Astrocyte (in vitro differentiated cells and primary cell): ENCODE measurements around the gene LIPE. TPM values are rescaled to one million over a fixed set of nuclear protein-coding genes. Genes with fewer than 3 reads are reported as not detected.

Experiments
- DNase-seq: peaks from one replicate; pipeline ENCODE4 v3.0.0-alpha.2; 2010; ENCODE audit warnings: low read depth
- FAIRE-seq: peaks from 2 replicates; lab custom pipeline; 2011; peaks lifted over from hg19 to GRCh38; lab: Jason Lieb, UNC
- H2AFZ ChIP-seq: 2 replicates; pipeline ENCODE4 v1.6.0; 2012; ENCODE audit warnings: low read depth, low read length, inconsistent platforms
- H3K27ac ChIP-seq: 2 replicates; pipeline ENCODE4 v1.5.1; 2011; ENCODE audit warnings: low read depth, low read length, inconsistent platforms
- H3K27me3 ChIP-seq: 2 replicates; pipeline ENCODE4 v1.6.0; 2011; ENCODE audit warnings: low read length, inconsistent platforms; ENCODE audit not compliant: insufficient read depth
- H3K36me3 ChIP-seq: 2 replicates; pipeline ENCODE4 v1.5.1; 2011; ENCODE audit warnings: low read length, inconsistent platforms; ENCODE audit not compliant: insufficient read depth
- H3K4me1 ChIP-seq: 2 replicates; pipeline ENCODE4 v1.5.1; 2011; ENCODE audit warnings: low read length, inconsistent platforms; ENCODE audit not compliant: insufficient read depth
- H3K4me2 ChIP-seq: 2 replicates; pipeline ENCODE4 v1.6.0; 2012; ENCODE audit warnings: low read length, inconsistent platforms
- H3K4me3 ChIP-seq: 2 replicates; pipeline ENCODE4 v1.5.1; 2011; ENCODE audit warnings: low read depth, mild to moderate bottlenecking, low read length, inconsistent platforms; ENCODE audit not compliant: insufficient read depth
- H3K79me2 ChIP-seq: 2 replicates; pipeline ENCODE4 v1.6.0; 2012; ENCODE audit warnings: mild to moderate bottlenecking, low read length, inconsistent platforms; ENCODE audit not compliant: insufficient read depth
- H3K9ac ChIP-seq: 2 replicates; pipeline ENCODE4 v1.6.0; 2012; ENCODE audit warnings: mild to moderate bottlenecking, low read length, inconsistent platforms
- H3K9me3 ChIP-seq: 2 replicates; pipeline ENCODE4 v1.5.1; 2012; ENCODE audit warnings: low read depth, mild to moderate bottlenecking, low read length, inconsistent platforms; ENCODE audit not compliant: insufficient read depth
- H4K20me1 ChIP-seq: 2 replicates; pipeline ENCODE4 v1.6.0; 2012; ENCODE audit warnings: low read length, inconsistent platforms; ENCODE audit not compliant: insufficient read depth
- H3K27ac Mint-ChIP-seq: one replicate; pipeline ENCODE4 v1.8.0; 2021; ENCODE audit warnings: mild to moderate bottlenecking, mixed read lengths; ENCODE audit not compliant: unreplicated experiment
- H3K27me3 Mint-ChIP-seq: one replicate; pipeline ENCODE4 v1.8.0; 2021; ENCODE audit warnings: low read depth, mixed read lengths; ENCODE audit not compliant: unreplicated experiment
- H3K36me3 Mint-ChIP-seq: one replicate; pipeline ENCODE4 v1.8.0; 2021; ENCODE audit warnings: low read depth, mixed read lengths; ENCODE audit not compliant: unreplicated experiment
- H3K4me1 Mint-ChIP-seq: one replicate; pipeline ENCODE4 v1.8.0; 2021; ENCODE audit warnings: low read depth, mixed read lengths; ENCODE audit not compliant: unreplicated experiment
- H3K4me3 Mint-ChIP-seq: one replicate; pipeline ENCODE4 v1.8.0; 2021; ENCODE audit warnings: mild to moderate bottlenecking, moderate library complexity, mixed read lengths; ENCODE audit not compliant: unreplicated experiment
- H3K9me3 Mint-ChIP-seq: one replicate; pipeline ENCODE4 v1.8.0; 2021; ENCODE audit warnings: mild to moderate bottlenecking, mixed read lengths; ENCODE audit not compliant: unreplicated experiment
- EZH2 ChIP-seq: IDR thresholded peaks from 2 replicates; pipeline ENCODE4 v1.6.1; 2012; ENCODE audit warnings: mild to moderate bottlenecking, low read length, inconsistent platforms; ENCODE audit not compliant: insufficient read depth
- total RNA-seq: library from RNA; stranded (reverse); gene quantifications from 2 replicates; pipeline ENCODE4 v1.2.1, GENCODE V29; 2021
- TF ChIP-seq, protein P1 (sequence below): IDR thresholded peaks from 2 replicates; pipeline ENCODE4 v1.5.1; 2011; ENCODE audit warnings: low read depth, mild to moderate bottlenecking, inconsistent platforms, low read length, moderate library complexity; ENCODE audit not compliant: insufficient read depth

LIPE gene
- total RNA-seq, 1 donor from 2014 or later, result 2.0 TPM

DNA sequence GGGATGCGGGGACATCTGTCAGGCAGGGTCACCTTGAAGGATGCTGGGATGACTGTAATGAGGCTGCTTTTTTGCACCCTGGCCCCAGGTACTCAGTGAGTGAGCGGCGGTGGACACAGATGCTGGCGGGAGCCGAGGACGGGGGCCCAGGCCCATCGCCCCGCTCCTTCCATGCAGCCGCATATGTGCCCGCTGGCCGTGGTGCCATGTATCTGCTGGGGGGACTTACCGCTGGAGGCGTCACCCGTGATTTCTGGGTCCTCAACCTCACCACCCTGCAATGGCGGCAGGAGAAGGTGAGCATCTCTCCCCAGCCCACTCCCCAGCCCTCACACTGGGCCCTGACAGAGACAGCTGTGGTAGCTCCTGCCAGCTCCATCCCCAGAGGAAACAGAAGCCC, 70.5 kb downstream of the LIPE start:
- H3K4me3 ChIP-seq, result no peak overlapping the region
- no peak for TF ChIP-seq EZH2
- TF ChIP-seq, protein P1, sequence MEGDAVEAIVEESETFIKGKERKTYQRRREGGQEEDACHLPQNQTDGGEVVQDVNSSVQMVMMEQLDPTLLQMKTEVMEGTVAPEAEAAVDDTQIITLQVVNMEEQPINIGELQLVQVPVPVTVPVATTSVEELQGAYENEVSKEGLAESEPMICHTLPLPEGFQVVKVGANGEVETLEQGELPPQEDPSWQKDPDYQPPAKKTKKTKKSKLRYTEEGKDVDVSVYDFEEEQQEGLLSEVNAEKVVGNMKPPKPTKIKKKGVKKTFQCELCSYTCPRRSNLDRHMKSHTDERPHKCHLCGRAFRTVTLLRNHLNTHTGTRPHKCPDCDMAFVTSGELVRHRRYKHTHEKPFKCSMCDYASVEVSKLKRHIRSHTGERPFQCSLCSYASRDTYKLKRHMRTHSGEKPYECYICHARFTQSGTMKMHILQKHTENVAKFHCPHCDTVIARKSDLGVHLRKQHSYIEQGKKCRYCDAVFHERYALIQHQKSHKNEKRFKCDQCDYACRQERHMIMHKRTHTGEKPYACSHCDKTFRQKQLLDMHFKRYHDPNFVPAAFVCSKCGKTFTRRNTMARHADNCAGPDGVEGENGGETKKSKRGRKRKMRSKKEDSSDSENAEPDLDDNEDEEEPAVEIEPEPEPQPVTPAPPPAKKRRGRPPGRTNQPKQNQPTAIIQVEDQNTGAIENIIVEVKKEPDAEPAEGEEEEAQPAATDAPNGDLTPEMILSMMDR, result no peak
- no peak overlapping the region for H3K4me3 Mint-ChIP-seq
- no peaks in the 10 kb centered on the region for H3K4me1 ChIP-seq
- no peak for FAIRE-seq
- H3K27ac Mint-ChIP-seq, result no peak overlapping the region
- no peaks in the 10 kb centered on the region for H3K9me3 Mint-ChIP-seq
- H2AFZ ChIP-seq, result no peak overlapping the region
- peaks cover 3% of the 10 kb centered on the region for H3K4me1 Mint-ChIP-seq
- peaks cover 6% of the 10 kb centered on the region for H4K20me1 ChIP-seq
- H3K9ac ChIP-seq, result no peak overlapping the region
- no peaks in the 10 kb centered on the region for H3K36me3 ChIP-seq
- H3K27me3 ChIP-seq, result no peaks in the 10 kb centered on the region
- H3K79me2 ChIP-seq, result no peaks in the 10 kb centered on the region
- no peaks in the 10 kb centered on the region for H3K9me3 ChIP-seq
- no peak for DNase-seq
- H3K27me3 Mint-ChIP-seq, result no peaks in the 10 kb centered on the region
- H3K36me3 Mint-ChIP-seq, result peaks cover 19% of the 10 kb centered on the region
- H3K27ac ChIP-seq, result no peak overlapping the region
- no peak overlapping the region for H3K4me2 ChIP-seq

DNA sequence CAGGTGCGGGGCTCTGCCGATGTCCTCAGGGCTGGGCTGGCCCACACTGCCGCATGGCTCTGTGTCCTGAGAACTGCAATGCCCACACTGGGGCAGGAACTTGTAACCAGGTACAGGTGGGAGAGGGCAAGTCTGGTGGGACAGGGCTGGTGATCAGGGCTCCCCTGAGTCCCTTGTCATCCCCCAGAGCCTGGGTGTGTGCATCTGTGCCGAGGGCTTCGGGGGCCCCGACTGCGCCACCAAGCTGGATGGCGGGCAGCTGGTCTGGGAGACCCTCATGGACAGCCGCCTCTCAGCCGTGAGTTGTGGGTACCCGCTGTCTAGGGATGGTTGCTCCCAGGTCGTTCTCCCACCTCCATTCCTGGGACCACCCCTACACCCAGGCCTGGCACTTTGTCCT, 71.3 kb downstream of the LIPE start:
- DNase-seq (no peak), FAIRE-seq (no peak)
- peaks cover 6% of the 10 kb centered on the region for H4K20me1 ChIP-seq
- no peak overlapping the region for H3K4me3 ChIP-seq
- H3K4me1 Mint-ChIP-seq, result peaks cover 3% of the 10 kb centered on the region
- H3K27ac ChIP-seq, result no peak overlapping the region
- no peak overlapping the region for H2AFZ ChIP-seq
- H3K79me2 ChIP-seq, result no peaks in the 10 kb centered on the region
- H3K4me3 Mint-ChIP-seq, result no peak overlapping the region
- H3K36me3 Mint-ChIP-seq, result peaks cover 14% of the 10 kb centered on the region
- no peaks in the 10 kb centered on the region for H3K9me3 Mint-ChIP-seq
- no peaks in the 10 kb centered on the region for H3K27me3 ChIP-seq
- no peak overlapping the region for H3K4me2 ChIP-seq
- no peak overlapping the region for H3K9ac ChIP-seq
- H3K27ac Mint-ChIP-seq, result no peak overlapping the region
- TF ChIP-seq, protein P1, result no peak
- H3K27me3 Mint-ChIP-seq, result no peaks in the 10 kb centered on the region
- H3K9me3 ChIP-seq, result no peaks in the 10 kb centered on the region
- H3K4me1 ChIP-seq, result no peaks in the 10 kb centered on the region
- H3K36me3 ChIP-seq, result no peaks in the 10 kb centered on the region

DNA sequence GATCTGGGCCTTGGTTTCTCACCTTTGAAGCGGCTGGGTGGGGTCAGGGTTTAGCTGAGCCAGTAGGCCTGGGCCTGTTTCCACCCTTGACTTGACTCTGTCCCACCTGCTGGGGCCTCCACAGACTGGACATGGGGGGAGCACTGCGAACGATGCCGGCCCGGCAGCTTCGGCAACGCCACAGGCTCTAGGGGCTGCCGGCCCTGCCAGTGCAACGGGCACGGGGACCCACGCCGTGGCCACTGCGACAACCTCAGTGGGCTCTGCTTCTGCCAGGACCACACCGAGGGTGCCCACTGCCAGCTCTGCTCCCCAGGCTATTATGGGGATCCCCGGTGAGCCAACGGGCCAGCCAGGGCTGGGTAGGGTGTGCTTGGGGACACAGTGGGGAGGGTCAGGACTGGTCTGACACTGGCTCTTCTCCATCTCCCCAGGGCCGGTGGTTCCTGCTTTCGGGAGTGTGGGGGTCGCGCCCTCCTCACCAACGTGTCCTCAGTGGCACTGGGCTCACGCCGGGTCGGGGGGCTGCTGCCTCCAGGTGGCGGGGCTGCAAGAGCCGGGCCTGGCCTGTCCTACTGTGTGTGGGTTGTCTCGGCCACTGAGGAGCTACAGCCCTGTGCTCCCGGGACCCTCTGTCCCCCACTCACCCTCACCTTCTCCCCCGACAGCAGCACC, 73.7 kb downstream of the LIPE start:
- no peak overlapping the region for H3K27ac Mint-ChIP-seq
- no peaks in the 10 kb centered on the region for H3K27me3 Mint-ChIP-seq
- peaks cover 6% of the 10 kb centered on the region for H4K20me1 ChIP-seq
- no peaks in the 10 kb centered on the region for H3K27me3 ChIP-seq
- peaks cover 3% of the 10 kb centered on the region for H3K4me1 Mint-ChIP-seq
- H3K36me3 Mint-ChIP-seq, result peaks cover 18% of the 10 kb centered on the region
- H3K4me2 ChIP-seq, result no peak overlapping the region
- H3K4me3 Mint-ChIP-seq, result no peak overlapping the region
- no peaks in the 10 kb centered on the region for H3K79me2 ChIP-seq
- no peak overlapping the region for H3K9ac ChIP-seq
- H3K4me3 ChIP-seq, result no peak overlapping the region
- DNase-seq (no peak), FAIRE-seq (no peak)
- H3K4me1 ChIP-seq, result no peaks in the 10 kb centered on the region
- TF ChIP-seq, protein P1, result no peak
- no peak for TF ChIP-seq EZH2
- no peak overlapping the region for H3K27ac ChIP-seq
- no peaks in the 10 kb centered on the region for H3K36me3 ChIP-seq
- no peaks in the 10 kb centered on the region for H3K9me3 Mint-ChIP-seq
- no peak overlapping the region for H2AFZ ChIP-seq
- H3K9me3 ChIP-seq, result no peaks in the 10 kb centered on the region
